A549 (cell line): Measurements from ENCODE around the gene SHC3.

Experiments
- EHMT2 ChIP-seq: fragments of 200-600 bp; sonication (generic); IDR thresholded peaks from 2 replicates; pipeline ENCODE4 v1.6.1; 2016; ENCODE audit warnings: antibody characterized with exemption, low read depth, mild to moderate bottlenecking, moderate library complexity
- EP300 ChIP-seq, 2 experiments: fragments of >200 bp; sonication (Bioruptor Twin); formaldehyde crosslinking; IDR thresholded peaks; 2 replicates in 1 of 2; 3 replicates in 1 of 2; pipeline ENCODE4 v1.6.1; 2016 to 2017
- HOXA7 ChIP-seq: fragments of 250-450 bp; sonication (Bioruptor Pico); IDR thresholded peaks from 2 replicates; pipeline ENCODE4 v1.5.0; 2020; ENCODE audit warnings: mild to moderate bottlenecking, moderate library complexity
- JUNB ChIP-seq: fragments of >200 bp; sonication (Bioruptor Twin); formaldehyde crosslinking; IDR thresholded peaks from 2 replicates; pipeline ENCODE4 v1.6.1; 2016
- MAZ ChIP-seq: fragments of 150-350 bp; IDR thresholded peaks from 2 replicates; pipeline ENCODE4 v1.6.1; 2014; ENCODE audit warnings: antibody characterized with exemption, low read depth, low read length, borderline replicate concordance
- MYC ChIP-seq: IDR thresholded peaks from 2 replicates; pipeline ENCODE4 v1.6.1; 2012; ENCODE audit warnings: mild to moderate bottlenecking, inconsistent platforms, low read length, improper control_type of control experiment, borderline replicate concordance
- POLR2A ChIP-seq: IDR thresholded peaks from 2 replicates; pipeline ENCODE4 v1.6.1; 2012; ENCODE audit warnings: mild to moderate bottlenecking, low read length
- POLR2AphosphoS2 ChIP-seq: conservative IDR thresholded peaks from 2 replicates; pipeline ENCODE4 v1.6.1; 2012; ENCODE audit warnings: low read length, improper control_type of control experiment, inconsistent platforms
- RAD21 ChIP-seq, 2 experiments: fragments of >200 bp in 1 of 2; sonication (Bioruptor Twin) in 1 of 2; formaldehyde crosslinking in 1 of 2; IDR thresholded peaks in 1 of 2; conservative IDR thresholded peaks in 1 of 2; 2 replicates in 1 of 2; 3 replicates in 1 of 2; pipeline ENCODE4 v1.6.1; 2012 to 2018; ENCODE audit warnings: inconsistent platforms in 1 of 2
- RFX5 ChIP-seq: fragments of 450-650 bp; IDR thresholded peaks from 2 replicates; pipeline ENCODE4 v1.7.1; 2014; ENCODE audit warnings: antibody characterized with exemption, mild to moderate bottlenecking, moderate library complexity
- SMC3 ChIP-seq: fragments of >200 bp; sonication (Bioruptor Twin); formaldehyde crosslinking; IDR thresholded peaks from 3 replicates; pipeline ENCODE4 v1.6.1; 2018; ENCODE audit warnings: inconsistent platforms
- TF ChIP-seq, protein P1 (sequence below): fragments of >200 bp; sonication (Bioruptor Twin); formaldehyde crosslinking; IDR thresholded peaks from 3 replicates; pipeline ENCODE4 v1.5.1; 2016
- TF ChIP-seq, protein P2 (sequence below): IDR thresholded peaks from 2 replicates; pipeline ENCODE4 v1.6.1; 2012

DNA sequence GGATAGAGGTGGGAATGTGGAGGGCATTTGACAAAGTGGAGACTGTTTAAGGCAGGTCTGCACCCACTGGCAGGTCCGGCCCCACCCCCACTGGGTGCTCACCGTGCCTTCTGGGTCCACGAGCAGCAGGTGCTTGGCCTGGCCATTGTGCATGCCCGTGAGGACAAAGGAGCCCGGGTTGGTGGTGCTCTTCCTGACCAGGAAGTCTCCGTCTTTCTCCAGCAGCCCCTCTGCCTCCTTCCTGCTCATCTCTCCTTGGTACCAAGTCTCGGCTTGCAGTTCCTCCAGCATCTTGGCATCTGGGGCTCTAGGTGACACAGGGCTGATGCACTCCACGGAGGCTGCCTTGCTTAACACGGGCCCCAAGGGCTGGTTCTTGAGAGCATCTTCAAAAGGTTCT lies 140.7 kb downstream of the SHC3 start:
- TF ChIP-seq RAD21 (conservative IDR thresholded peaks at IDR 0.05 in 1 of 2, IDR thresholded peaks at IDR 0.05 in 1 of 2) (no peak), RFX5 (no peak), SMC3 (no peak), JUNB (no peak), MAZ (no peak), EP300 (IDR thresholded peaks at IDR 0.05) (no peak), POLR2A (no peak), MYC (no peak), POLR2AphosphoS2 (no peak), EHMT2 (no peak), HOXA7 (CRISPR knock-in tag) (no peak)
- TF ChIP-seq, protein P1, sequence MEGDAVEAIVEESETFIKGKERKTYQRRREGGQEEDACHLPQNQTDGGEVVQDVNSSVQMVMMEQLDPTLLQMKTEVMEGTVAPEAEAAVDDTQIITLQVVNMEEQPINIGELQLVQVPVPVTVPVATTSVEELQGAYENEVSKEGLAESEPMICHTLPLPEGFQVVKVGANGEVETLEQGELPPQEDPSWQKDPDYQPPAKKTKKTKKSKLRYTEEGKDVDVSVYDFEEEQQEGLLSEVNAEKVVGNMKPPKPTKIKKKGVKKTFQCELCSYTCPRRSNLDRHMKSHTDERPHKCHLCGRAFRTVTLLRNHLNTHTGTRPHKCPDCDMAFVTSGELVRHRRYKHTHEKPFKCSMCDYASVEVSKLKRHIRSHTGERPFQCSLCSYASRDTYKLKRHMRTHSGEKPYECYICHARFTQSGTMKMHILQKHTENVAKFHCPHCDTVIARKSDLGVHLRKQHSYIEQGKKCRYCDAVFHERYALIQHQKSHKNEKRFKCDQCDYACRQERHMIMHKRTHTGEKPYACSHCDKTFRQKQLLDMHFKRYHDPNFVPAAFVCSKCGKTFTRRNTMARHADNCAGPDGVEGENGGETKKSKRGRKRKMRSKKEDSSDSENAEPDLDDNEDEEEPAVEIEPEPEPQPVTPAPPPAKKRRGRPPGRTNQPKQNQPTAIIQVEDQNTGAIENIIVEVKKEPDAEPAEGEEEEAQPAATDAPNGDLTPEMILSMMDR = no peak
- TF ChIP-seq, protein P2, sequence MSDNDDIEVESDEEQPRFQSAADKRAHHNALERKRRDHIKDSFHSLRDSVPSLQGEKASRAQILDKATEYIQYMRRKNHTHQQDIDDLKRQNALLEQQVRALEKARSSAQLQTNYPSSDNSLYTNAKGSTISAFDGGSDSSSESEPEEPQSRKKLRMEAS = no peak
